Head of caudate nucleus (tissue), 42 donors: Measurements from ENCODE around the gene METTL24.
"Not testable (repeated sequence)": the region's sequence is repeated elsewhere in the genome, so short reads cannot be mapped to it uniquely, and the experiment has no call there.

Experiments used
- DNase-seq, 42 donors: peaks; one replicate each; pipeline versions ENCODE4 v3.0.0 to v3.0.0-alpha.2; 2020 to 2021; ENCODE audit warnings: mixed read lengths in 7 of 42
- intact Hi-C: fragments of 100-400 bp; cut with DNase I; formaldehyde crosslinking; loops from one replicate; pipeline ENCODE4 v1.15.0; 2022

Gene METTL24

DNA sequence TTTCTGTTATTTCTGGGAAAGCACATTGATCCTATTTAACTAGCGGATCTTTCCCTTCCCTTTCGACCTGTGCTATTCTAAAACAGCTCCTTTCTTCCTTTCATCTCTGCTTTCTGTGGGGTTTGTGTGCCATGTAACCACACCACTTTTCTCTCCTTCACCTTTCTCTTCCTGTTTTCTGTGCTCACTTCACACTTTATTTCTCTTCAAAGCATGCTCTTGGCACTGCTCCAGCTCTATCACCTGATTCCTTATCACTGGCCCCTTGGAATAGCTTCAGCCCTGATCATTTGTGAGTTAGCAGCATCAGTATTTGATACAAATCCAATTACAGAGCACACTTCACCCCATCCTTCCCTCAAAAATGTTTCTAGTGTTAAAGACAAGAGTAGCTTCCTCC, 8.1 kb upstream of the METTL24 start:
- no peak for DNase-seq
- intact Hi-C loops: no loop called here

DNA sequence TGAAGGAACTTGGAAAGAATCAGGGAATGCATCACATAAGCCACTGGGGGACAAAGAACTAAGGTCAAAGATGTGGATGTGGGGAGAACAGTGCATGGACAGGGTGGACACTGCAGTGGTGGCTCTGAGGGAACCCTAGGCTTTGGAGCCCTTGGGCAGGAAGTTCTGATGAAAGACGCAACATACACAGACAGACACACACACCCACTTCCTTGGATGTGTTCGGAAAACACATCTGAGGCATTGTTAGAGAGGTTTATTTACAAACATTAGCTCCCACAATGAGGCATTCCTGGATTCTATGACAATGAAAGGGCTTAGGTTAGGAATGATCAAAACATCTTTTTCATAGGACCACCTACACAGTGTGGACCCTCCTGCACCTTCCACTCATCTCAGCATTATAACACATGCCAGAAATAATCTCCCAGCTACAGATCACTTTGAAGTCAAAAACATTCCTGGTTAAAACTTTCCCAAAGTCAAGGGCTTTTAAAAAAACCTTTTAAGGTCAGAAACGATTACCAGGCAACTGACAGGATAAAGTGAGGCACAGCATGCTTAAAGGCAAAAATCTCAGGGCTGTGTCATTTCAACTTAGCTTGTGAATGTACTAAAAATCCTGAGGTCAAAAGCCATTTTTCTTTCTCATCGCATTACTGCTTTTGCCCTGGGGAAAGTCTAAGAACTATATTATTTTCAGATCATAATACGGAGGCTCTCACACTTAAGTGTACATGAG, 6.4 kb upstream of the METTL24 start:
- intact Hi-C loops: no loop called here
- no peak for DNase-seq

DNA sequence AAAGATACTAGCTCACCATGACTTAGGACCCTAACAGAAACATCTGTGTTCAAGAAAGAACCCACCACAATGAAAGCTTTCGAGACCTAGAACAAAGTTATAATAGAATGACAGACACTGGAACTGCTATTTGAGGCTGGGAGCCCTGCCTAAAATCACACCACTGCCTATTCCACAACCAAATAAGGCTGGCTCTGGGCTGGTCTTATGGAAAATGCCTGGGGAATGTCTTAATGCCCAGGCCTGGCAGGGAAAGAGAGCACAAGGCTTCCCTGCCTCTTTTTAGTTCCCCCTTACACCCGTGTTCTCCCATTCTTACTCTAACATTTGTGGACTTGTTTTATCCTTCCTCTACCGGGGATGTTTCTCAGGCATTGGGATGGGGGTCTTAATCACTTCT, 5.6 kb upstream of the METTL24 start:
- no peak for DNase-seq
- intact Hi-C loops: no loop called here

DNA sequence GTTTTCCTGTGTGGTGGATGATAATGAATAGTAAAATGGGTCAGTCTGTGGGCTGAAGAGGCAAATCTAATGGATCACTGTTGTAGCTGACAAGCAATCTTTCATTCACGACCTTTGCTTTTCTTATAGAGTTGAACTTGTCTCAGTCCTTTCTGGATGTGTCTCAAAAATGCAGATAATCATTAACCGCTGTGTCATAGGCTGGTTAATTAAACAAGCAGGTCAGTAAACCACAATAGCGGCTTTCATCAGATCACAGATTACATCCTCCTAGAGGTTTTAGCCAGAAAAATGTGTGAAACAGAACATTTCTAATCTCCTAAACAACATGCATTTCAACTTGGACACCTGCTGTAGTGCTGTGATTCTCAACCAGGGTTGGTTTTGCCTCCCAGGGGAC, 2.5 kb upstream of the METTL24 start:
- intact Hi-C loops: no loop called here
- DNase-seq: no peak

DNA sequence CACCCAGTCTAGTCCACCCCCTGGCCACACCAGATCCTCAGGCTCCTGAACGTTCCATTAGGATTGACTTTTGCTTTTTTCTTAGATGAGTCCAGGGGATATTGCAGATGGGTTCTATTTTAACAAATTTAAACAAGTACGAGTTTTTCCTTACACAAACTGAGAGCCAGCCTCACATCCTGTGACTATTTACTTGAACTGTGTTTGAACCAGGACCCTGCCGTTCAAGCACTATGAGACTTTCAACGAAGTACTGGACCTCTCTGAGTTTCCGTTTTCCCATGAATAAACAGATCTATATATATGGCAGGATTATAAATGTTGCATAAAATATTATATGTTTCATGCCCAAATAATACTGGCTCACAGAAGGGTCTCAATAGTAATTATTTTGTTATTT, 1.4 kb upstream of the METTL24 start:
- no peak for DNase-seq
- intact Hi-C loops: no loop called here

DNA sequence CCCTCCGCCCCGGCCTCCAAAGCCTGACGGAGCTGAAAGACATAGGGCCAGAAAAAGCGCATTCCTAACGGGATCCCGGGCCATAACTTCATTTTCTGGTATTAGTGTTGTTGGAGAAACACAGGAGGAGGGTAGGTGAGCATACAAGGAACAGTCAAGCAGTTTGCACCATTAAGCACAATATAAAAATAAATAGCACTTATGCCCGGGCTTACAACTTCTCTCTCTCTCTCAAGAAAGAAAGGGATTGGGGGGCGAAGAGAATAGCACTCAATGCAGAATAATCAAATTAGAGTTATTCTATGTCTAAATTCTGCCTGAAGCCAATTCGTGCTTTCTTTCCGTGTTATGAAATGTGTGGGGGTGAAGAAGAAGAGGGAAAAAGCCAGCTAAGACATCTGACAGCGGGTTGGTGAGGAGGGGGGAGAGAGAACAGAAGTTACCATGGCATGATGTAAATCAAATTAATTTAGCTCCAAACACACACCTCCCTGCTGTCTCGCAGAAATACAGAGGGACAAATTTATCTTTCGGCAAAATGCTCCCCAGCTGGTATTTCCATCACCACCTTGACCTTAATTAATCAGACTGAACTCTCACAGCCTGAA, 508 bp upstream of the METTL24 start:
- intact Hi-C loops: no loop called here
- DNase-seq: peak in 20 of 42 donors; percentile 20 to 81 (median 57)

DNA sequence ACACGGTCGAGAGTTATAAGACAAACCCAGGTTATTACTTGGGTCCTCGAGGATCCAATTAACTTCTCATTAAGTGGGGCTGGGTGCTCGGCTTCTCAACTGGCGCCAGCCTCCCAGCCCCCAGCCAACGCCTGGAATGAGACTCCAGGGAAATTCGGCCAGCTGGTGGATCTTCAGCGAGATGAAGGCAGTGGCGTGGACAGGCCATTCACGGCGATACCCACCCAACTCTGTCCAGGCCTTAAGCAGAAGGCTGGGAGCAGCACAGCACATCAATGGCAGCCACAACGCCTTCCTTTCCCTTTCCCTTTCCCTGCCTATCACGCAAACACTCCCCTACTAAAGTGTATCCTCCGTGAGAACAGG, 868 bp downstream of the METTL24 start:
- no peak for DNase-seq
- intact Hi-C loops: no loop called here

DNA sequence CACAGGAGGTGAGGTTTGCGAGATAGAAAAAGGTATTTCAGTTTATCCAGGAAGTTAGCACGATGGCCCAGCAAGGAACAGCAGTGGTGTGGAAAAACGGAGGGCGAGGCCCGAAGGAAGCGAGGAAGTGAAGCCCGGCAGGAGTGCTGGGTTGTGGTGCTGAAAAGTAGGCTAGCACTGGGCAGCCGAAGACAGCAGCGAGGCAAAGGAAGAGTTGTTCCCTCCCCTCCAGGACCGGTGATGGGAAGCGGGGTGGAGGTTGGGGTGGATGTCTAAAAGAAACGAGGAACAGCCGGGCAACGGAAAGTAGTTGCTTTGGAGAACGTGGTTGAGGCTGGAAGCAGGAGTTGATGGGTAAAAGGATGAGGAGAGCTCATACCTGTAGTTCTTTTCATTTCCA, 1.4 kb downstream of the METTL24 start:
- DNase-seq: no peak
- intact Hi-C loops: no loop called here

DNA sequence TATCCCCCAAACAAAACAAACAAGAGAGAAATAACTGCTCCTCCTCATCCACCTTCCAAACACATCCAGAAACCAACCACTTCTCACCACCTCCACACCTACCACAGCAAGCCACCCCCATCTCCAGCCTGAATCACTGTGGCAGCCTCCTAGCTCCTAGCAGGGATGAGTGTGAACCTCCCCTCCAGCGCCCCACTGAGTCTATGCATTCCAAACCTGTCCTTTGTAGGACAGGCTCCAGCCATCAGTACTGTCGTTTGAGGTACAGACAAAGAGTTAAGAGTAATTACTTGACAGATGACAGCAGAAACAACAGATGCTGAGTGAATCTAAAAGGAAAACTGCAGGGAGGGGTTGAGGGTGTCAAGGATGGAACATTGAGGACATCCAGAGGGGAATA, 2.4 kb downstream of the METTL24 start:
- intact Hi-C loops: no loop called here
- peak in 39 of 42 donors; percentile 24 to 88 (median 62) for DNase-seq

DNA sequence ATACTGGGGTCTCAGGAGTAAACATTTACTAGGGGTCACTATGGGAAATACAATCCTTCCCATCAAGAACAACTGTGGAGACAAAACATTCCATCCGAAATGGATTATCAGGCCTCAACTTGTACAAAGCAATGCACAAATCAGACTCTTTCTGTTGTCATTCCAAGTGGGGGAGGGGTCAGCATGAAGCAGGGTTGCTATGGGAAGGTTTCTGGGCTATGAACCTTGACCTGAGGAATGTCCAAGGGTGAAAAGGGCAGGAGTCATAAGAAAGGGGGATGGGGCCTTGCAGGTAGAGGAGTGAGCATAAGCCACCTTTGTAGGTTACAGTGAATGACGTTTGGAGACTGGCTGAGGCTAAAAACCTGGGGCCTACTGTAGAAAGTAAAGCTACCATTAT, 3.1 kb downstream of the METTL24 start:
- intact Hi-C loops: no loop called here
- DNase-seq: peak in 1 of 42 donors; percentile 25

DNA sequence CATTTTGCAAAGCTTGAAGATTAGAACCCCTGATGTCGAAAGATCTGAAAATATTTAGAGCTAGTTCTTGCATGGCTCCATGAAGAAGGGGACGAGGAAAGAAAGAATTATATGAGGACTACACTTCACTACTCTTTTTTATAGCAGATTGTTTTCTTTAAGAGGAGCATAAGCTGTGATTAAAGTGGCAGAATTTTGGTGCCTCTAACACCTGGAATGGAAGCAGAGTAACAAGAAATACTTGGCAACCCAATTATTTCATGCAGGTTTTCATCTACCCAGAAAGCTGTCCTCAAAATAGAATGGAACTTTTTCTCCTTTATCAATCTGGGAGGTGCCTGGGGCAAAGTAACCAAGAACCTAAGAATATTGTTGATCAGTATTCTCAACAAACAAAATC, 4.0 kb downstream of the METTL24 start:
- no peak for DNase-seq
- intact Hi-C loops: no loop called here

DNA sequence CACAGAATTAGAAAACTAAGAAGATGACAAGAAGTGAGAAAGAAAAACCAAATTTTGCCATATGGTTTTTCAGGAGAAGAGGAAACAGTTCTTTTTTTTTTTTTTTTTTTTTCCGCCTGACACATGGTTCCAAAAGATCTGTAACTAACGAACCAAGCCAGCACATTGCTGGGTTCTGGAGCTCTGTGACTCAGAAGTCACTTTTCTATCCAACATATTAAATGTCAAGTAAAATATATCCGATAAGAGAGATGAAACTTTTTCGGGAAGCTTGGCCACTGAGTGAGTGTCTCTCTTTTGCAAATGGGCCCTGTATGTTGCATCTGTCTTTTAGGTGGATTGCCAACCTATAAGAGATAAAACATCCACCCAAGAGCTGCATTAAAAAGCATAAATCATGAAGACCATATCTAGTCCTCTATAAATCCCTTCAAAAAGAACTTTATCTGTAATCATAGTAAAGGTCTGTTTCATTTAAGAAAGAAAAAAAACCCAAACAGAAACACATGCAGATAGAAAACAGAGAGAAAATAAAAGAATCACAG, 4.6 kb downstream of the METTL24 start:
- DNase-seq: no peak
- intact Hi-C loops: no loop called here

DNA sequence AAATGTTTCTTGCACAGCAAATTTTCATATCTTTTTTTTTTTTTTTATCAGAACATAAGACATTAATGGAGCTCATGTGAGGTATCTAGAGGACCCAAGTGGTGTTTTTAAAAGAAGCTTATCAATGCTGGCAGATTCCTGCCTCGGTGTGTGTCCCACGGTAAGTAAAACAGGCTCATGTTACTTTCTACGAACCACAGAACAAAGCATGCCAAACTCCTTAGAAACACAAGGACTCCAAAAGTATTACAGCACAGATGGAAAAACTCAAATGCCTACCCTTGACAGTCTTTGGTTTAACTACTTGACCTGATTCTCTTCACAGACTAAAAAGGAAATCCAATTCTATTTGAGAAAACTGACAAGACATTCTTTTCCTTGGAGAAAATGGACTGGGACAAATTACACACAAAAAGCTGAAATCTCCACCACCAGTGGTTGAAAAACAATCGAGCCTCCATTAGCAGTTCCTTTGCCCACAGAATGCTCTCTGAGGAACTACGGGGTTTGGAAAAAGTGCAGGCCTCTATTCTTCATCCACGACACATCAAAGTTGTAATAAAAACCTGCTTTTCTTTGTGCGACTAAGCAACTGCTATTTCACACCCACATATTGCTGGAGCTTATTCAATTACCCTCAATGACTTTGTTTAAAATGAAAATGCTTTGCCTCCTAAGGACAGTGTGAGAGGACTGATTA, 5.4 kb downstream of the METTL24 start:
- intact Hi-C loops: no loop called here

DNA sequence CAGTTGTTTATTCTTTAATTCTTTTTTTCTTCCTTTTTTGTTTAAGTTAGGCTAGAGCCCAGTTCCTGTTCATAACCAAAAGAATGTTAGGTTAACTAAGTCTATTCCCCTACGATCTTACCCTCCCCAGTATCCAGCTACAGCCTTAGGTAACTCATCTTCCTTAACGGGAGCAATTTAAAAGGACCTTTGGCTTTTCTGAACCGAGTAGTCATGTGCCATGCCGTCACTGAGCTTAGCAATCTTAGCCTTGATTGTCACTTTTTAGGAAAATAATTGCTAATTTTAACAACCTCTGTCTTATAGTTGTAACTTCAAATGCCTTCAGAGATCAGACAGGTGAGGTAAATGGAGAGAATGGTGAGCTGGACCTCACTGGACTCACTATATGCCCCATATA, 6.2 kb downstream of the METTL24 start:
- intact Hi-C loops: no loop called here

More for the DNA sequence above, 5.4 kb downstream of the METTL24 start:
- no peak for DNase-seq

DNA sequence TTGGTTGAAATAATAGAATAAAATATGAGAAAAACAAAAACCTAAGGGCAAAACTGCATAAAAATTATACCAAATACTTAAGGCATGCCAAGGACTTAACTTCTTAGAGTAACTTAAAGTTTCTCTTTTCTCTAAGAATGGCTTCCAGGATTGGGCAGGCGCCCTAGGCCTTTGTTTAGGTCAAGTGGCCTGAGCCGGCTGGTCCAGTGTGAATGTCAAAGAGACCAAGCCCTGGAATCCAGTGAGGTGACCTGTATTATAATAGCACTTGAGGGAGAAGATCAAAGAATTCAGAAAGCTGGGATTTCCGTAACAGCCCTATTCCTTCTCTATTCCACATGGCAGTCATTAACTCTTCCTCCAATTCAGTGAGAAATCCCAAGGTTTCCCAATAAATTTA, 6.6 kb downstream of the METTL24 start:
- intact Hi-C loops: no loop called here

More for the DNA sequence above, 6.2 kb downstream of the METTL24 start:
- DNase-seq: no peak

DNA sequence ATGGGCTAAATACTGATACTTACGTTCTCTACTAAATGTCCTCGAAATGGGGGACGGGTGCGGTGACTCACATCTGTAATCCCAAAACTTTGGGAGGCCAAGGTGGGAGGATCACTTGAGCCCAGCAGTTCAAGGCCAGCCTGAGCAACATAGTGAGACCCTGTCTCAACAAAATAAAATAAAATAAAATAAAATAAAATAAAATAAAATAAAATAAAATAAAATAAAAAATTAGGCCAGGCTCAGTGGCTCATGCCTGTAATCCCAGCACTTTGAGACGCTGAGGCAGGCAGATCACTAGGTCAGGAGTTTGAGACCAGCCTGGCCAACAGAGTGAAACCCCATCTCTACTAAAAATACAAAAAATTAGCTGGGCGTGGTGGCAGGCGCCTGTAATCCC, 7.6 kb downstream of the METTL24 start:
- intact Hi-C loops, DNase-seq: not testable (repeated sequence)

More for the DNA sequence above, 6.6 kb downstream of the METTL24 start:
- DNase-seq: no peak

DNA sequence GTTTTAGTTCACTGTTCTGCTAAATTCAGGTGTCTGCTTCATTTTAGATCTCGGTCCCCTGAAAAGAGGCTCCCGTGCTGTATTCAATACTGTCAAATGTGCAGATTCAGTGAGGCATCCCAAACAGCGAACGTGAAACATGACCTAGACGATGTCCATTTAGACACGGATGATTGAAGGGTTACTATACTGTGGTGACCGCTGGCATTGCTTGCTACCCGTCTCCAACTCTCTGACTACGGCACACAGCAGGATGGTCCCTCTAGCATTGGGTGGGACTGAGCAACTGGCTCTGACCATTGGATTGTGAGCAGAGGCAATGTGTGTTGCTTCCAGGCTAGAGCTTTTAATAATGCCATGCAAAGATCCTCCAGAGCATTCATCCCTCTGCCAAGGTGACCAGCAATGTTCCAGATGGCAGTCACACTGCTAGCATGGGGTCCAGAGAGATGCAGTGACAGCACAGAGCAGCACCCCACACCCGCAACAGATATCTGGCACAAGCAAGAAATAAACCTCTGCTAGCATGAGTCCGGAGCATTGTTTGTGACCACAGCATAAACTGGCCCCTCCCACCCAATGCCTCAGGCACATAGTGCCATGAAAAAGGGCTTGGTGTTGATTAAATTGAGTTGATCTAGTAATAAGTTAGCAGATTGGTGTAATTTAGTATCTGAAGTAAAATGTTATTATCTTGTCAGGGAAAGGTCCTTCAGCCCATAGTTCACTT, 9.0 kb downstream of the METTL24 start:
- intact Hi-C loops: no loop called here
- DNase-seq: no peak

DNA sequence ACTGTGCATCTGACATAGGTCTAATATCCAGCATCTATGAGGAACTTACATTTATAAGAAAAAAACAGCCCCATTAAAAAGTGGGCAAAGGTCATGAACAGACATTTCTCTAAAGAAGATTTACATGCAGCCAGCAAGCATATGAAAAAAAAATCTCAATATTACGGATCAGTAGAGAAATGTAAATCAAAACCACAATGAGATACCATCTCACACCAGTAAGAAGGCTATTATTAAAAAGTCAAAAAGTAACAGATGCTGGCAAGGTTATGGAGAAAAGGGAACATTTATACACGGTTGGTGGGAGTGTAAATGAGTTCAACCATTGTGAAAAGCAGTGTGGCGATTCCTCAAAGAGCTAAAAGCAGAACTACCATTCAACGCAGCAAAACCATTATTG, 13.1 kb downstream of the METTL24 start:
- no peak for DNase-seq
- intact Hi-C loops: no loop called here

DNA sequence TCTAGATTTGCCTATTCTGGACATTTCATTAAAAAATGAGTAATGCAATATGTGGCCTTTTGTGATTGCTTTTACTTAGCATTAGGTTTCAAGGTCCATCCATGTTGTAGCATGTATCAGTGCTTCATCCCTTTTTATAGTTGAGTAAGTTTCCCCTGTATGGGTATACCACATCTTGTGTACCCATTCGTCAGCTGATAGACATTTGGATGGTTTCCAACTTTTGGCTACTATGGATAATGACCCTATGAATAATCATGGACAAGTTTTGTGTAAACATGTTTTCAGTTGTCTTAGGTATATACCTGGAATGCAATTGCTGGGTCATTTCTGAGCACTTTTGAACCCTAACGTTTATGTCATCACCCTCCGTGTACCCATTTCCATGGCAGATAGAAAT, 15.4 kb downstream of the METTL24 start:
- intact Hi-C loops: no loop called here
- no peak for DNase-seq
